NCI-H748 (cell line): Measurements from ENCODE around the gene INHBB.

Experiments
- DNase-seq: peaks from one replicate; lab custom pipeline; 2025; ENCODE audit not compliant: unreplicated experiment; lab: John Stamatoyannopoulos, UW

The INHBB gene

GRCh38 chr2:120354467-120354866, 8.5 kb downstream of the INHBB start:
- no peak for DNase-seq

GRCh38 chr2:120354935-120355779, 9.2 kb downstream of the INHBB start:
- DNase-seq = no peak

- DNase-seq = no peak
Measured at GRCh38 chr2:120355780-120356266, 9.9 kb downstream of the INHBB start.

GRCh38 chr2:120357768-120358167, 11.8 kb downstream of the INHBB start:
- no peak for DNase-seq

GRCh38 chr2:120358734-120359465, 13.0 kb downstream of the INHBB start:
- no peak for DNase-seq

- no peak for DNase-seq
Measured at GRCh38 chr2:120360307-120360855, 14.4 kb downstream of the INHBB start.

GRCh38 chr2:120362926-120363325, 17.0 kb downstream of the INHBB start:
- no peak for DNase-seq

- no peak for DNase-seq
Measured at GRCh38 chr2:120365236-120365793, 19.4 kb downstream of the INHBB start.

GRCh38 chr2:120366698-120367097, 20.8 kb downstream of the INHBB start:
- no peak for DNase-seq

- DNase-seq = no peak
Measured at GRCh38 chr2:120367221-120367620, 21.3 kb downstream of the INHBB start.

- no peak for DNase-seq
Measured at GRCh38 chr2:120367649-120368048, 21.7 kb downstream of the INHBB start.

- DNase-seq = no peak
Measured at GRCh38 chr2:120368086-120368485, 22.1 kb downstream of the INHBB start.

GRCh38 chr2:120369250-120369649, 23.3 kb downstream of the INHBB start:
- no peak for DNase-seq

GRCh38 chr2:120371969-120372625, 26.2 kb downstream of the INHBB start:
- no peak for DNase-seq

GRCh38 chr2:120372816-120373215, 26.9 kb downstream of the INHBB start:
- DNase-seq = no peak

- no peak for DNase-seq
Measured at GRCh38 chr2:120373424-120373823, 27.5 kb downstream of the INHBB start.

GRCh38 chr2:120374821-120375220, 28.9 kb downstream of the INHBB start:
- DNase-seq = no peak

GRCh38 chr2:120375251-120376020, 29.5 kb downstream of the INHBB start:
- DNase-seq = no peak

GRCh38 chr2:120376101-120376500, 30.2 kb downstream of the INHBB start:
- no peak for DNase-seq
